ENCODE data around the gene BMPR1B.

GRCh38 chr4:95159384-95159783 lies 401.6 kb downstream of the BMPR1B start:
- TF ChIP-seq CTCF (IDR thresholded peaks at IDR 0.05; ENCODE audit: poor library complexity) (no peak), EZH2 (IDR thresholded peaks at IDR 0.05; ENCODE audit: borderline replicate concordance) (no peak)

Measured in hepatocyte (in vitro differentiated cells).